K562 (cell line): ENCODE results near the gene PCDH19. TPM values are rescaled to one million over a fixed set of nuclear protein-coding genes. Genes with fewer than 3 reads are reported as not detected.
A peak's percentile ranks its signal among the peaks of the same experiment; 100 is the strongest.

Experiments used
- ATAC-seq: fragments of 200-7000 bp; cut with Tn5 transposase; 3 replicates; pipeline ENCODE4 v1.9.1; 2020; ENCODE audit warnings: moderate library complexity
- BruUV-seq: library from RNA; stranded (reverse); fragments of 400-500 nt; replicated peaks from 2 replicates; lab custom pipeline; 2021; lab: Mats Ljungman, UMichigan
- CTCF ChIA-PET: fragments of 300-600 bp; formaldehyde crosslinking; extraction: SDS; loops from one replicate; lab custom pipeline; 2021; ENCODE audit warnings: low intra/inter-chr PET ratio; lab: Yijun Ruan, JAX
- POLR2A ChIA-PET: fragments of 300-600, 350-650 bp; sonication (Branson Sonifier 250); formaldehyde crosslinking; extraction: SDS; loops from one replicate; lab custom pipeline; 2021; ENCODE audit warnings: antibody characterized with exemption, inconsistent platforms; lab: Yijun Ruan, JAX
- DNase-seq, 4 experiments: peaks; one replicate each; pipeline versions ENCODE4 v3.0.0 to v3.0.0-alpha.2; 2011 to 2018; ENCODE audit warnings: low spot score in 3 of 4, mixed read lengths in 3 of 4; ENCODE audit errors: extremely low read depth in 1 of 4
- FAIRE-seq: peaks from 2 replicates; lab custom pipeline; 2011; peaks lifted over from hg19 to GRCh38; lab: Jason Lieb, UNC
- H2AFZ ChIP-seq: 2 replicates; pipeline ENCODE4 v1.6.0; 2011; ENCODE audit warnings: low read depth, low read length, control low read depth, inconsistent platforms
- H3K27ac ChIP-seq: fragments of 200-600 bp; 3 replicates; pipeline ENCODE4 v1.8.0; 2011; ENCODE audit warnings: low read depth, mild to moderate bottlenecking, control low read depth, inconsistent platforms, low read length, moderate library complexity, mixed read lengths; ENCODE audit errors: extremely low read depth
- H3K27me3 ChIP-seq, 2 experiments: fragments of 300-600 bp in 1 of 2; 2 replicates in 1 of 2; 3 replicates in 1 of 2; pipeline versions ENCODE4 v1.6.0 to v1.8.0; 2011; ENCODE audit warnings: inconsistent platforms in 2 of 2, low read length in 2 of 2, mild to moderate bottlenecking in 1 of 2, mixed read lengths in 1 of 2, moderate library complexity in 1 of 2; ENCODE audit not compliant: control insufficient read depth in 2 of 2, insufficient read depth in 2 of 2
- H3K36me3 ChIP-seq: fragments of 300-600 bp; 3 replicates; pipeline ENCODE4 v1.8.0; 2011; ENCODE audit warnings: mild to moderate bottlenecking, low read length, inconsistent platforms; ENCODE audit not compliant: control insufficient read depth, insufficient read depth
- H3K4me1 ChIP-seq, 2 experiments: fragments of 200-600 bp in 1 of 2; replicated peaks in 1 of 2; 2 replicates in 1 of 2; 3 replicates in 1 of 2; pipeline versions ENCODE4 v1.5.1 to v1.8.0; 2011; ENCODE audit warnings: inconsistent platforms in 2 of 2, low read length in 2 of 2, mild to moderate bottlenecking in 1 of 2, mixed read lengths in 1 of 2, moderate library complexity in 1 of 2; ENCODE audit not compliant: control insufficient read depth in 2 of 2, insufficient read depth in 2 of 2
- H3K4me2 ChIP-seq: 2 replicates; pipeline ENCODE4 v1.6.1; 2011; ENCODE audit warnings: low read length, control low read depth, inconsistent platforms, mixed read lengths; ENCODE audit not compliant: insufficient read depth
- H3K4me3 ChIP-seq: fragments of 200-600 bp; sonication (generic), shearing (Covaris generic); 2 replicates; pipeline ENCODE4 v1.5.1; 2016; ENCODE audit warnings: control low read depth, inconsistent platforms
- H3K79me2 ChIP-seq: fragments of 200-600 bp; 3 replicates; pipeline ENCODE4 v1.8.0; 2011; ENCODE audit warnings: low read length, inconsistent platforms; ENCODE audit not compliant: control insufficient read depth, insufficient read depth
- H3K9ac ChIP-seq, 2 experiments: 2 replicates each; pipeline versions ENCODE4 v1.6.0 to v1.6.1; 2011; ENCODE audit warnings: low read depth in 2 of 2, low read length in 2 of 2, control low read depth in 1 of 2, inconsistent platforms in 1 of 2, mild to moderate bottlenecking in 1 of 2, mixed read lengths in 1 of 2; ENCODE audit not compliant: insufficient read depth in 1 of 2
- H3K9me1 ChIP-seq: one replicate; pipeline ENCODE4 v1.6.0; 2011; ENCODE audit warnings: inconsistent platforms, mild to moderate bottlenecking, low read length, moderate library complexity; ENCODE audit not compliant: control insufficient read depth, insufficient read depth
- H3K9me3 ChIP-seq: replicated peaks from 2 replicates; pipeline ENCODE4 v1.5.1; 2011; ENCODE audit warnings: low read depth, low read length, inconsistent platforms; ENCODE audit not compliant: control insufficient read depth, insufficient read depth
- H4K20me1 ChIP-seq: replicated peaks from 2 replicates; pipeline ENCODE4 v1.6.1; 2011; ENCODE audit warnings: low read length, inconsistent platforms, mixed read lengths; ENCODE audit not compliant: control insufficient read depth, insufficient read depth
- CTCF ChIP-seq, 3 experiments: IDR thresholded peaks in 2 of 3; conservative IDR thresholded peaks in 1 of 3; 2 replicates each; pipeline ENCODE4 v1.5.1; 2011 to 2012; ENCODE audit warnings: low read length in 3 of 3, mild to moderate bottlenecking in 3 of 3, control low read depth in 2 of 3, improper control_type of control experiment in 1 of 3, inconsistent platforms in 1 of 3, low read depth in 1 of 3, mixed read lengths in 1 of 3, moderate library complexity in 1 of 3; ENCODE audit not compliant: insufficient read depth in 2 of 3
- EHMT2 ChIP-seq: fragments of 450-650 bp; IDR thresholded peaks from 2 replicates; pipeline ENCODE4 v1.6.1; 2018; ENCODE audit warnings: antibody characterized with exemption
- MEF2A ChIP-seq: IDR thresholded peaks from 2 replicates; pipeline ENCODE4 v1.6.1; 2011; ENCODE audit warnings: low read depth, mild to moderate bottlenecking, low read length, moderate library complexity; ENCODE audit not compliant: control insufficient read depth
- RAD21 ChIP-seq, 2 experiments: fragments of 250-450 bp in 1 of 2; fragments of 450-650 bp in 1 of 2; sonication (Bioruptor Pico) in 1 of 2; formaldehyde crosslinking in 1 of 2; IDR thresholded peaks in 1 of 2; conservative IDR thresholded peaks in 1 of 2; 2 replicates each; pipeline versions ENCODE4 v1.4.0 to v1.8.0; 2020 to 2022; ENCODE audit warnings: mild to moderate bottlenecking in 2 of 2, moderate library complexity in 1 of 2
- REST ChIP-seq, 2 experiments: fragments of 450-650 bp; formaldehyde crosslinking in 1 of 2; IDR thresholded peaks; 2 replicates each; pipeline versions ENCODE4 v1.4.0 to v1.6.1; 2014 to 2020; ENCODE audit warnings: mild to moderate bottlenecking in 2 of 2, borderline replicate concordance in 1 of 2, low read depth in 1 of 2
- SMC3 ChIP-seq: conservative IDR thresholded peaks from 2 replicates; pipeline ENCODE4 v1.6.1; 2011; ENCODE audit warnings: low read depth, low read length, improper control_type of control experiment; ENCODE audit not compliant: insufficient read depth
- WGBS: fragments of 100-300 bp; shearing (Covaris generic); methylation state at CpG from one replicate; pipeline ENCODE4 v1.1.6; 2016; ENCODE audit warnings: low coverage, mixed read lengths; ENCODE audit not compliant: insufficient coverage; ENCODE audit errors: missing lambda C conversion rate; 5-methylcytosine and 5-hydroxymethylcytosine counted together
- in situ Hi-C: fragments of 300-500 bp; cut with MboI; formaldehyde crosslinking; loops from 4 replicates; pipeline ENCODE4 v1.15.0; 2018; ENCODE audit warnings: inconsistent platforms, mixed read lengths
- intact Hi-C: fragments of 100-400 bp; cut with micrococcal nuclease; formaldehyde crosslinking; loops from 2 replicates; pipeline ENCODE4 v1.14.2; 2022
- polyA plus RNA-seq, 8 experiments: library from polyadenylated mRNA; depleted of rRNA in 4 of 8; stranded (reverse) in 5 of 8; unstranded in 3 of 8; fragments of >200 nt; fragmentation: Nextera tagmentation in 2 of 8; fragmentation: Illumina TruSeq in 1 of 8; extraction: Ambion mirVana in 2 of 8; extraction: Trizol in 1 of 8; gene quantifications; 2 replicates each; pipeline versions ENCODE4 v1.2.1 to v1.2.3, GENCODE V29; 2011 to 2014; ENCODE audit warnings: inconsistent platforms in 1 of 8, missing spikeins in 1 of 8
- total RNA-seq, 7 experiments: library from RNA; depleted of rRNA in 6 of 7; stranded (reverse); fragments of >200 nt in 6 of 7; fragmentation: Illumina TruSeq in 2 of 7; extraction: Trizol in 2 of 7; gene quantifications; 2 replicates each; pipeline versions ENCODE4 v1.2.1 to v1.2.3, GENCODE V29; 2011 to 2021; ENCODE audit warnings: low replicate concordance in 1 of 7

The PCDH19 gene
- total and polyA plus RNA-seq, 9 of the 15 experiments (the other 6 are each of a cell fraction or from before 2014, with no cell fraction given) = not detected

GRCh38 chrX:100413229-100413628 lies 3.2 kb upstream of the PCDH19 start:
- Histone ChIP-seq H3K27me3 (no peaks in the 10 kb centered on the region), H2AFZ (no peak overlapping the region), H3K9ac (no peak overlapping the region), H3K9me3 (no peaks in the 10 kb centered on the region), H3K4me2 (no peak overlapping the region), H3K4me3 (no peak overlapping the region), H3K79me2 (no peaks in the 10 kb centered on the region), H4K20me1 (no peaks in the 10 kb centered on the region), H3K36me3 (no peaks in the 10 kb centered on the region), H3K4me1 (no peaks in the 10 kb centered on the region), H3K9me1 (no peaks in the 10 kb centered on the region), H3K27ac (no peak overlapping the region)
- WGBS = 2% methylated on average over 5 of the region's 5 CpGs
- FAIRE-seq (no peak), DNase-seq (peak; percentile 31 to 44 (median 38)), ATAC-seq (peak; percentile 78)
- TF ChIP-seq EHMT2 (no peak), RAD21 (CRISPR knock-in tag; conservative IDR thresholded peaks at IDR 0.05 in 1 of 2, IDR thresholded peaks at IDR 0.05 in 1 of 2) (peak; percentile 35 to 58; a peak in 3 of 4 replicates), CTCF (IDR thresholded peaks at IDR 0.05 in 2 of 3, conservative IDR thresholded peaks at IDR 0.05 in 1 of 3; ENCODE audit: insufficient read depth in 2 of 3, low read depth in 1 of 3, low read length in 3 of 3) (peak in 2 of 3 experiments; percentile 48 to 55; a peak in 4 of 6 replicates), MEF2A (no peak), SMC3 (peak; percentile 33; the same call in 1 of the 2 replicates), REST (IDR thresholded peaks at IDR 0.05; ENCODE audit: borderline replicate concordance) (peak; percentile 10; the same call in 1 of the 2 replicates), REST (CRISPR knock-in tag; IDR thresholded peaks at IDR 0.05; ENCODE audit: low read depth) (no peak)
- in situ Hi-C loops (no loop called here), intact Hi-C loops (no loop called here)
- POLR2A ChIA-PET = no interaction called here
- no TSS peak for BruUV-seq
- CTCF ChIA-PET = no interaction called here
